Measurements from ENCODE around the gene SLC46A1.
A peak's percentile ranks its signal among the peaks of the same experiment; 100 is the strongest.

SLC46A1 gene

GRCh38 chr17:28404007-28404406, 2.0 kb downstream of the SLC46A1 start:
- DNase-seq: no peak

GRCh38 chr17:28402844-28403243, 3.2 kb downstream of the SLC46A1 start:
- DNase-seq: no peak

GRCh38 chr17:28402224-28402630, 3.8 kb downstream of the SLC46A1 start:
- no peak for DNase-seq

- no peak for DNase-seq
These were observed 6.2 kb downstream of the SLC46A1 start for GRCh38 chr17:28399808-28400207.

- DNase-seq: no peak
These were observed 7.6 kb downstream of the SLC46A1 start for GRCh38 chr17:28398280-28398981.

GRCh38 chr17:28397687-28398279, 8.2 kb downstream of the SLC46A1 start:
- no peak for DNase-seq

- DNase-seq: no peak
These were observed 8.7 kb downstream of the SLC46A1 start for GRCh38 chr17:28397275-28397674.

GRCh38 chr17:28396635-28397239, 9.3 kb downstream of the SLC46A1 start:
- no peak for DNase-seq

GRCh38 chr17:28395968-28396367, 10.0 kb downstream of the SLC46A1 start:
- no peak for DNase-seq

GRCh38 chr17:28395426-28395825, 10.6 kb downstream of the SLC46A1 start:
- DNase-seq: no peak

- DNase-seq: no peak
These were observed 11.5 kb downstream of the SLC46A1 start for GRCh38 chr17:28394337-28395116.

- DNase-seq: no peak
These were observed 13.5 kb downstream of the SLC46A1 start for GRCh38 chr17:28392491-28392890.

GRCh38 chr17:28391401-28391800, 14.6 kb downstream of the SLC46A1 start:
- no peak for DNase-seq

- no peak for DNase-seq
These were observed 15.0 kb downstream of the SLC46A1 start for GRCh38 chr17:28390984-28391383.

- no peak for DNase-seq
These were observed 15.4 kb downstream of the SLC46A1 start for GRCh38 chr17:28390563-28390962.

- no peak for DNase-seq
These were observed 15.9 kb downstream of the SLC46A1 start for GRCh38 chr17:28390141-28390540.

- DNase-seq: no peak
These were observed 17.9 kb downstream of the SLC46A1 start for GRCh38 chr17:28388106-28388505.

GRCh38 chr17:28386391-28386790, 19.6 kb downstream of the SLC46A1 start:
- DNase-seq: no peak

GRCh38 chr17:28385406-28385805, 20.6 kb downstream of the SLC46A1 start:
- DNase-seq: no peak

GRCh38 chr17:28385037-28385400, 21.0 kb downstream of the SLC46A1 start:
- DNase-seq: no peak

- DNase-seq: no peak
These were observed 21.6 kb downstream of the SLC46A1 start for GRCh38 chr17:28384281-28385036.

GRCh38 chr17:28381141-28381825, 24.7 kb downstream of the SLC46A1 start:
- DNase-seq: peak; percentile 14
